ENCODE data around the gene ZNF331.

DNA sequence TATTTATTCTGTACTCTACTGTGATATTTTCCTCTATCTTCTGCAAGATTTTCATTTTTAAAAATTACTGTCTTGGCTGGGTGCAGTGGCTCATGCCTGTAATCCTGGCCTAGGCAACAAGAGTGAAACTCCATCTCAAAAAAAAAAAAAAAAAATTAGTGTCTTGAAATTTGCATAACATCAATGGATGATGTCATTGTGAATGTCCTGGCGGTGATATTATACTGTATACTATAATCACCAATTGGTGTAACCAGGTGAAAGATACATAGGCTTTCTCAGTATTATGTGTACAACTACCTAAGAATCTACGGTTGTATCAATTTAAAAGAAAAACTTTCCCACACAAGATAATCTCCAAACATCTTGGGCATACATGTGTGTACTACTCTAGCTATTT is 15.2 kb downstream of the ZNF331 start:
- TF ChIP-seq, protein P1, sequence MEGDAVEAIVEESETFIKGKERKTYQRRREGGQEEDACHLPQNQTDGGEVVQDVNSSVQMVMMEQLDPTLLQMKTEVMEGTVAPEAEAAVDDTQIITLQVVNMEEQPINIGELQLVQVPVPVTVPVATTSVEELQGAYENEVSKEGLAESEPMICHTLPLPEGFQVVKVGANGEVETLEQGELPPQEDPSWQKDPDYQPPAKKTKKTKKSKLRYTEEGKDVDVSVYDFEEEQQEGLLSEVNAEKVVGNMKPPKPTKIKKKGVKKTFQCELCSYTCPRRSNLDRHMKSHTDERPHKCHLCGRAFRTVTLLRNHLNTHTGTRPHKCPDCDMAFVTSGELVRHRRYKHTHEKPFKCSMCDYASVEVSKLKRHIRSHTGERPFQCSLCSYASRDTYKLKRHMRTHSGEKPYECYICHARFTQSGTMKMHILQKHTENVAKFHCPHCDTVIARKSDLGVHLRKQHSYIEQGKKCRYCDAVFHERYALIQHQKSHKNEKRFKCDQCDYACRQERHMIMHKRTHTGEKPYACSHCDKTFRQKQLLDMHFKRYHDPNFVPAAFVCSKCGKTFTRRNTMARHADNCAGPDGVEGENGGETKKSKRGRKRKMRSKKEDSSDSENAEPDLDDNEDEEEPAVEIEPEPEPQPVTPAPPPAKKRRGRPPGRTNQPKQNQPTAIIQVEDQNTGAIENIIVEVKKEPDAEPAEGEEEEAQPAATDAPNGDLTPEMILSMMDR (IDR thresholded peaks at IDR 0.05; ENCODE audit: insufficient read depth, low read length): no peak
- no peak for TF ChIP-seq POLR2AphosphoS5 (IDR thresholded peaks at IDR 0.05; ENCODE audit: low read depth)
- no peak for TF ChIP-seq SPI1 (IDR thresholded peaks at IDR 0.05; ENCODE audit: borderline replicate concordance, low read depth)
- TF ChIP-seq, protein P2, sequence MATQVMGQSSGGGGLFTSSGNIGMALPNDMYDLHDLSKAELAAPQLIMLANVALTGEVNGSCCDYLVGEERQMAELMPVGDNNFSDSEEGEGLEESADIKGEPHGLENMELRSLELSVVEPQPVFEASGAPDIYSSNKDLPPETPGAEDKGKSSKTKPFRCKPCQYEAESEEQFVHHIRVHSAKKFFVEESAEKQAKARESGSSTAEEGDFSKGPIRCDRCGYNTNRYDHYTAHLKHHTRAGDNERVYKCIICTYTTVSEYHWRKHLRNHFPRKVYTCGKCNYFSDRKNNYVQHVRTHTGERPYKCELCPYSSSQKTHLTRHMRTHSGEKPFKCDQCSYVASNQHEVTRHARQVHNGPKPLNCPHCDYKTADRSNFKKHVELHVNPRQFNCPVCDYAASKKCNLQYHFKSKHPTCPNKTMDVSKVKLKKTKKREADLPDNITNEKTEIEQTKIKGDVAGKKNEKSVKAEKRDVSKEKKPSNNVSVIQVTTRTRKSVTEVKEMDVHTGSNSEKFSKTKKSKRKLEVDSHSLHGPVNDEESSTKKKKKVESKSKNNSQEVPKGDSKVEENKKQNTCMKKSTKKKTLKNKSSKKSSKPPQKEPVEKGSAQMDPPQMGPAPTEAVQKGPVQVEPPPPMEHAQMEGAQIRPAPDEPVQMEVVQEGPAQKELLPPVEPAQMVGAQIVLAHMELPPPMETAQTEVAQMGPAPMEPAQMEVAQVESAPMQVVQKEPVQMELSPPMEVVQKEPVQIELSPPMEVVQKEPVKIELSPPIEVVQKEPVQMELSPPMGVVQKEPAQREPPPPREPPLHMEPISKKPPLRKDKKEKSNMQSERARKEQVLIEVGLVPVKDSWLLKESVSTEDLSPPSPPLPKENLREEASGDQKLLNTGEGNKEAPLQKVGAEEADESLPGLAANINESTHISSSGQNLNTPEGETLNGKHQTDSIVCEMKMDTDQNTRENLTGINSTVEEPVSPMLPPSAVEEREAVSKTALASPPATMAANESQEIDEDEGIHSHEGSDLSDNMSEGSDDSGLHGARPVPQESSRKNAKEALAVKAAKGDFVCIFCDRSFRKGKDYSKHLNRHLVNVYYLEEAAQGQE (IDR thresholded peaks at IDR 0.05; ENCODE audit: insufficient replicate concordance, low read depth): no peak

Data from HL-60 (cell line).